HepG2 (cell line): ENCODE measurements around the gene FIZ1. TPM values are rescaled to one million over a fixed set of nuclear protein-coding genes. Genes with fewer than 3 reads are reported as not detected.

Experiments
- AFF4 ChIP-seq: sonication (generic); formaldehyde crosslinking; IDR thresholded peaks from 2 replicates; pipeline ENCODE4 v1.4.0; 2020; ENCODE audit warnings: missing genetic modification reagents
- ATF2 ChIP-seq: sonication (generic); formaldehyde crosslinking; IDR thresholded peaks from 2 replicates; pipeline ENCODE4 v1.4.0; 2020; ENCODE audit warnings: missing genetic modification reagents
- HDAC6 ChIP-seq: fragments of 200-600 bp; sonication (generic); IDR thresholded peaks from 2 replicates; pipeline ENCODE4 v1.7.0; 2017; ENCODE audit warnings: mild to moderate bottlenecking, antibody characterized with exemption, low read length, low read depth
- MYC ChIP-seq: sonication (generic); formaldehyde crosslinking; IDR thresholded peaks from 2 replicates; pipeline ENCODE4 v1.9.0; 2021; ENCODE audit warnings: missing genetic modification reagents, borderline replicate concordance
- NFAT5 ChIP-seq: sonication (generic); formaldehyde crosslinking; IDR thresholded peaks from 2 replicates; pipeline ENCODE4 v1.4.0; 2020; ENCODE audit warnings: missing genetic modification reagents
- PCBP2 ChIP-seq: fragments of 200-400 bp; formaldehyde crosslinking; optimal IDR thresholded peaks from 2 replicates; pipeline ENCODE3; 2018; ENCODE audit warnings: low read length, low read depth; ENCODE audit not compliant: poor library complexity, severe bottlenecking
- POLR2AphosphoS5 ChIP-seq: IDR thresholded peaks from 2 replicates; pipeline ENCODE4 v1.6.1; 2012; ENCODE audit warnings: low read depth, low read length
- SNRNP70 ChIP-seq: fragments of 200-400 bp; formaldehyde crosslinking; IDR thresholded peaks from 2 replicates; pipeline ENCODE4 v1.6.1; 2017; ENCODE audit warnings: mild to moderate bottlenecking, low read depth, low read length, moderate library complexity
- ZBED4 ChIP-seq: sonication (generic); formaldehyde crosslinking; IDR thresholded peaks from 2 replicates; pipeline ENCODE4 v1.4.0; 2020; ENCODE audit warnings: missing genetic modification reagents, borderline replicate concordance
- ZBTB1 ChIP-seq: sonication (generic); formaldehyde crosslinking; IDR thresholded peaks from 2 replicates; pipeline ENCODE4 v1.4.0; 2020; ENCODE audit warnings: missing genetic modification reagents, borderline replicate concordance
- ZNF121 ChIP-seq: sonication (generic); formaldehyde crosslinking; IDR thresholded peaks from 2 replicates; pipeline ENCODE4 v1.5.0; 2020; ENCODE audit warnings: mild to moderate bottlenecking, missing genetic modification reagents
- ZNF230 ChIP-seq: sonication (generic); formaldehyde crosslinking; IDR thresholded peaks from 2 replicates; pipeline ENCODE4 v1.4.0; 2020; ENCODE audit warnings: mild to moderate bottlenecking, missing genetic modification reagents
- ZNF234 ChIP-seq: sonication (generic); formaldehyde crosslinking; conservative IDR thresholded peaks from 2 replicates; pipeline ENCODE4 v1.5.1; 2020; ENCODE audit warnings: mild to moderate bottlenecking, missing genetic modification reagents
- ZNF275 ChIP-seq: sonication (generic); formaldehyde crosslinking; IDR thresholded peaks from 2 replicates; pipeline ENCODE4 v1.8.0; 2022; ENCODE audit warnings: missing genetic modification reagents, mild to moderate bottlenecking, inconsistent platforms, borderline replicate concordance
- polyA plus RNA-seq, 8 experiments: library from polyadenylated mRNA; depleted of rRNA in 3 of 8; stranded (reverse) in 7 of 8; unstranded in 1 of 8; fragments of >200 nt; fragmentation: Illumina TruSeq in 4 of 8; extraction: Trizol in 4 of 8; gene quantifications; 2 replicates each; pipeline versions ENCODE4 v1.2.1 to v1.2.3, GENCODE V29; 2011 to 2016; ENCODE audit warnings: low read depth in 4 of 8, missing spikeins in 1 of 8, mixed read lengths in 1 of 8; ENCODE audit not compliant: insufficient read depth in 1 of 8
- total RNA-seq, 5 experiments: library from RNA; depleted of rRNA; stranded (reverse); fragments of >200 nt; fragmentation: Illumina TruSeq; extraction: Trizol; gene quantifications; 2 replicates each; pipeline ENCODE4 v1.2.3, GENCODE V29; 2016; ENCODE audit warnings: low read depth in 1 of 5

FIZ1 gene
- total and polyA plus RNA-seq, 2 of the 13 experiments (the other 11 are each of a cell fraction or from before 2014, with no cell fraction given), result 3.6 to 5.9 TPM

GRCh38 chr19:55599468-55599841 is at the start of gene FIZ1 (continued):
- TF ChIP-seq AFF4, result no peak
- peak; percentile 20; the same call in 1 of the 2 replicates for TF ChIP-seq MYC (CRISPR knock-in tag)
- TF ChIP-seq POLR2AphosphoS5, result no peak; the same call in 1 of the 2 replicates
- no peak for TF ChIP-seq ZBED4
- no peak for TF ChIP-seq NFAT5 (CRISPR knock-in tag)
- no peak for TF ChIP-seq ZNF230 (CRISPR knock-in tag)
- no peak for TF ChIP-seq ZBTB1
- TF ChIP-seq ZNF234, result no peak
- 0 out of 2 replicates have a peak, but pooled peaks have one; percentile 19 for TF ChIP-seq ATF2 (CRISPR knock-in tag)
- TF ChIP-seq HDAC6, result no peak
- TF ChIP-seq PCBP2, result no peak
- TF ChIP-seq SNRNP70, result no peak
- TF ChIP-seq ZNF121 (CRISPR knock-in tag), result no peak
- TF ChIP-seq ZNF275 (CRISPR knock-in tag), result peak; percentile 4; the same call in 1 of the 2 replicates
